AG09309 (cell line): Measurements from ENCODE around the gene MIF4GD.

Source experiments
- DNase-seq: peaks from one replicate; pipeline ENCODE4 v3.0.0-alpha.2; 2010; ENCODE audit warnings: low read depth
- H3K4me3 ChIP-seq: 2 replicates; pipeline ENCODE4 v1.5.1; 2011; ENCODE audit warnings: mild to moderate bottlenecking, low read depth, low read length, moderate library complexity; ENCODE audit not compliant: control insufficient read depth
- CTCF ChIP-seq: IDR thresholded peaks from 2 replicates; pipeline ENCODE4 v1.5.1; 2011; ENCODE audit warnings: mild to moderate bottlenecking, low read depth, low read length, inconsistent platforms; ENCODE audit not compliant: insufficient read depth, control insufficient read depth; ENCODE audit errors: missing control alignments

Gene MIF4GD

GRCh38 chr17:75266316-75267152 lies 4.5 kb downstream of the MIF4GD start:
- no peak for TF ChIP-seq CTCF
- H3K4me3 ChIP-seq: no peak overlapping the region
- no peak for DNase-seq

- no peak for DNase-seq
- TF ChIP-seq CTCF: no peak
- no peak overlapping the region for H3K4me3 ChIP-seq
Measured at GRCh38 chr17:75265614-75266315, 5.3 kb downstream of the MIF4GD start.

DNA sequence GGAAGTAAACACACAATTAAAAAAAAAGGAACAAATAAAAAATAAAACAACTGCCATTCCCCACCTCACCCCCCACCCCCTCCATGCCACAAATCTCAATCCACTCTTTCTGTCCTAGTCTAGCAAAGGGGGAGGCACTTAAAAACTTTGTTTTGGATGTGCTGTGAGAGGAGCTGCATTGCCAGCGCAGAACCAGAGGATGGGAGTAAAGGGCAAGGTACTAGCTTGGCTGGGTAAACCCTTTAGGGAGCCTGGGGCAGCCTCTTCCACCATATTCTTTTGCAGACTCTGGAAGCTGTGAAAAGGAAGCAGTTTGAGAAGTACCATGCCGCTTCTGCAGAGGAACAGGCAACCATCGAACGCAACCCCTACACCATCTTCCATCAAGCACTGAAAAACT lies 8.0 kb downstream of the MIF4GD start:
- no peak for TF ChIP-seq CTCF
- no peak overlapping the region for H3K4me3 ChIP-seq
- DNase-seq: no peak

- TF ChIP-seq CTCF: no peak
- DNase-seq: no peak
Measured at GRCh38 chr17:75262112-75262606, 8.9 kb downstream of the MIF4GD start.

DNA sequence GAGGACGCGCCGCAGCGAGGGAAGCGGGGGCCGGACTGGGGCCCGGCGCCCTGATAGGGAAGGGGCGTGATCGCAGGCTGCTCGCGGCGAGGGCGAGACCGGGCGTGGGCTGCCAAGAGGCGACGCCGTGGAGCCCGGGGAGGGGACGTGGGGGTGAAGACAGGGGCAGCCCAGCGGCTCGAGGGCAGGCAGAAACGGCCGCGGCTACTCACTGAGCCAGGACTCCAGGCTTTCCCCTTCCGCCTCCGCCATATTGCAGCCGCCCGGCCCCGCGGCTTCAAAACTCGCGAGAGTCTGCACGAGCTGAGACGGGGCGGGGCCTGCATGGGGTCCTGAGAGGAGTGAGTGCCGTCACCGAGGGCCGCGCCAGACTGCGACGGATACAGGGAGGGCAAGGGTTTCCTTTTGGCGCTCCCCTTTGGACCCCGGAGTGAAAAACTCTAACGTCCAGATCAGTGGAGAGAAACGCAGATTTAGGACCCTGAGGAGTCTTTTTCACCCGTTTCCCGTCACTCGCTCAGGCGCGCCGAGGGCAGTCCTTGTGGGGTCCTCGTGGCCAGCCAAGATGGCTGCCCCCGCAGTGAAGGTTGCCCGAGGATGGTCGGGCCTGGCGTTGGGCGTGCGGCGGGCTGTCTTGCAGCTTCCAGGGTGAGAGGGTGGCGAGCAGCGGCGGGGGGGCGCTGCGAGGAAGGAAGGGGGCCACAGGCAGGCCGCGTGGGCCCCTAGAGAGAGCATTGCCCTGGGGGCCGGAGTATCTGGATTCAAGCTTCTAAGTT lies 9.5 kb downstream of the MIF4GD start, which contains the start of the genes GGA3 and MRPS7:
TSS of gene GGA3 (minus strand) at position 271 of the 776 bp plus-strand sequence. CDS start at position 252, 19 bp downstream.
TSS of gene MRPS7 (plus strand) at position 544 of the 776 bp plus-strand sequence. CDS start at position 566, 22 bp downstream.
- DNase-seq: peak; percentile 61
- TF ChIP-seq CTCF: no peak
- peak within 1 kb of the TSS; percentile 93 for H3K4me3 ChIP-seq

More at GRCh38 chr17:75262112-75262606, 8.9 kb downstream of the MIF4GD start:
- H3K4me3 ChIP-seq: peak overlapping the region; percentile 93
